Vagina (tissue), 2 donors: ENCODE measurements around the gene C15orf39. TPM values are rescaled to one million over a fixed set of nuclear protein-coding genes. Genes with fewer than 3 reads are reported as not detected.

Source experiments
- DNase-seq, 2 donors: peaks; one replicate each; pipeline ENCODE4 v3.0.0-alpha.2; 2017; ENCODE audit errors: extremely low spot score in 2 of 2
- H3K27ac ChIP-seq: fragments of 200-600 bp; sonication (generic); one replicate; pipeline ENCODE4 v1.5.1; 2019
- H3K27me3 ChIP-seq: fragments of 200-600 bp; sonication (generic); one replicate; pipeline ENCODE4 v1.5.1; 2019
- H3K36me3 ChIP-seq, 2 donors: fragments of 200-600 bp; sonication (generic); one replicate each; pipeline ENCODE4 v1.5.1; 2017 to 2019
- H3K4me1 ChIP-seq: fragments of 200-600 bp; sonication (generic); one replicate; pipeline ENCODE4 v1.5.1; 2019
- H3K4me3 ChIP-seq, 2 donors: fragments of 200-600 bp; sonication (generic); 1 replicate in 1 of 2; 2 replicates in 1 of 2; pipeline ENCODE4 v1.5.1; 2016 to 2019
- H3K9me3 ChIP-seq: fragments of 200-600 bp; sonication (generic); one replicate; pipeline ENCODE4 v1.5.1; 2019
- CTCF ChIP-seq, 3 experiments: fragments of 450-650 bp in 2 of 3; fragments of 200-600 bp in 1 of 3; sonication (generic) in 1 of 3; IDR thresholded peaks; one replicate each; pipeline ENCODE4 v1.5.1; 2017 to 2019; ENCODE audit warnings: antibody characterized with exemption in 3 of 3, mild to moderate bottlenecking in 2 of 3, moderate library complexity in 2 of 3
- POLR2A ChIP-seq, 2 donors: fragments of 450-650 bp; IDR thresholded peaks; one replicate each; pipeline ENCODE4 v1.6.1; 2017; ENCODE audit warnings: antibody characterized with exemption in 2 of 2, mild to moderate bottlenecking in 2 of 2, moderate library complexity in 2 of 2
- POLR2AphosphoS5 ChIP-seq, 2 donors: sonication (generic); formaldehyde crosslinking; IDR thresholded peaks; one replicate each; pipeline ENCODE4 v1.9.0; 2017; ENCODE audit warnings: antibody characterized with exemption in 2 of 2, mild to moderate bottlenecking in 2 of 2, low read depth in 1 of 2; ENCODE audit not compliant: insufficient read depth in 1 of 2
- intact Hi-C: fragments of 100-400 bp; cut with DNase I; formaldehyde crosslinking; loops from one replicate; pipeline ENCODE4 v1.15.1; 2023
- total RNA-seq: library from RNA; depleted of rRNA; stranded (reverse); fragments of >200 nt; gene quantifications from one replicate; pipeline ENCODE4 v1.2.3, GENCODE V29; 2016

The C15orf39 gene
- total RNA-seq, 1 donor from 2014 or later = 20.9 TPM

DNA sequence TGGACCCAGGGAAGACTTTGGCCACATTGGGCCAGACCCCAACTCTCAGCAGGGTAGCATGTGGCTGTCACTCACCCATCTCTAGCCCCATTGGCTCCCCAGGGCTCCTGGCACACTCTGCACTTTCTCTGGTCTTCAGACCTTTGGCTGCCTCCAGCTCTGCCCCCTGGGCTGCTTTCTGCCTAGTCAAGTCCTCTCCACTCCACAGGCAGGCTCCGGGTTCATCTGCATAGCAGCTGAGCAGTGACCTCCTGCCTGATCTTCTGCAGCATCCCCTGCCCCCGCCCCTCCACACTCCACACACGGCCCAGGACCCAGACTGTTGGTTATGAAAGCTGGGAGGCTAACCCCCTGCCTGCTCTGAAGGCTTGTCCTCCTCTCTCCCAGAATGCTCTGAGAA lies 8.4 kb upstream of the C15orf39 start:
- H3K9me3 ChIP-seq = no peaks in the 10 kb centered on the region
- intact Hi-C loops = no loop called here
- no peak for DNase-seq
- peaks cover 10% of the 10 kb centered on the region for H3K4me1 ChIP-seq
- no peaks in the 10 kb centered on the region for H3K36me3 ChIP-seq
- no peak overlapping the region for H3K27ac ChIP-seq
- TF ChIP-seq POLR2AphosphoS5 (IDR thresholded peaks at IDR 0.05; ENCODE audit: insufficient read depth in 1 of 2, low read depth in 1 of 2) (no peak), POLR2A (IDR thresholded peaks at IDR 0.05) (no peak), CTCF (IDR thresholded peaks at IDR 0.05) (no peak)
- H3K4me3 ChIP-seq = no peak overlapping the region
- H3K27me3 ChIP-seq = no peaks in the 10 kb centered on the region

DNA sequence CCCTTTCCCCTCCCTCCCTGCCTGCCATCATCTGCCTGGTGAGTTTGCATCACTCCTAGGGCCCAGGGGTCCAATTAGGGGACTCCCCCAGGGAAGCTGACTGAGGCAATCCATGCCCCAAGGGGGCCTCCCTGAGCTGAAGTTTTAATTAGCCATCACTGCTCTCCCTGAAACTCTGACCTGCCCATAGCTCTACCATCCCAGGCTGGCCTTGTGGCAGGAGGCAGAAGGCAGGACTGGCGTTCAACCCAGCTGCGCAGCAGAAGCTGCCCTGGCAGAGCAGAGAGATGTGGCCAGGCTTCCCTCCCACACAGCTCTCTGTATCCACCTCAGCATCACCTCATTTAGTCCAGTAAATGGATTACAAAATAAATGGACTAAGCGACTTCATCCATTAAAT lies 7.7 kb upstream of the C15orf39 start:
- no peak for TF ChIP-seq POLR2A (IDR thresholded peaks at IDR 0.05)
- TF ChIP-seq POLR2AphosphoS5 (IDR thresholded peaks at IDR 0.05; ENCODE audit: insufficient read depth in 1 of 2, low read depth in 1 of 2) = no peak
- TF ChIP-seq CTCF (IDR thresholded peaks at IDR 0.05) = no peak
- peaks cover 10% of the 10 kb centered on the region for H3K4me1 ChIP-seq
- intact Hi-C loops = no loop called here

DNA sequence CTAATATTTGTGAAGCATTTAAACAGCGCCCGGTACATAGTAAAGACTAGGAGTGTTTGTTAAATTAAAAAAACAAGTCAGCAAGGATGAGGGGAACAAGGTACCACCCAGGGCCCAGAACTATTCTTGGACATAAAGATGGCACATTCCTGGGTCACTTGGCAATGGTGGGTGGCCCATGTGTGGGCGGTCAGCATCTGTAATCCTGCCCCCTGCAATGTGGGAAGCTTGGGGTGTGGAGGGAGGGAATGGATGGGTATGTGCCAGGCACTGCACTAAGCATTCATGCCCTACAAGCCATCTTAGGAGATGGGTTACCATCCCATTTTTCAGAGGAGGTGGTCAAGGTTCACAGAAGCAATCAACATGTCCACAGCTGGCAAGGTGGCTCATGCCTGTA lies 7.3 kb upstream of the C15orf39 start:
- no peaks in the 10 kb centered on the region for H3K9me3 ChIP-seq
- peaks cover 11% of the 10 kb centered on the region for H3K4me1 ChIP-seq
- intact Hi-C loops = no loop called here
- no peak overlapping the region for H3K27ac ChIP-seq
- no peak overlapping the region for H3K4me3 ChIP-seq
- no peak for DNase-seq
- H3K36me3 ChIP-seq = no peaks in the 10 kb centered on the region
- no peaks in the 10 kb centered on the region for H3K27me3 ChIP-seq
- TF ChIP-seq POLR2A (IDR thresholded peaks at IDR 0.05) (no peak), CTCF (IDR thresholded peaks at IDR 0.05) (no peak), POLR2AphosphoS5 (IDR thresholded peaks at IDR 0.05; ENCODE audit: insufficient read depth in 1 of 2, low read depth in 1 of 2) (no peak)

More for the DNA sequence above, 7.7 kb upstream of the C15orf39 start:
- no peak for DNase-seq
- no peaks in the 10 kb centered on the region for H3K9me3 ChIP-seq
- no peaks in the 10 kb centered on the region for H3K36me3 ChIP-seq
- H3K4me3 ChIP-seq = no peak overlapping the region
- H3K27ac ChIP-seq = no peak overlapping the region
- no peaks in the 10 kb centered on the region for H3K27me3 ChIP-seq

- no peak for DNase-seq
- Histone ChIP-seq H3K36me3 (no peaks in the 10 kb centered on the region), H3K4me1 (peaks cover 20% of the 10 kb centered on the region), H3K27me3 (no peaks in the 10 kb centered on the region), H3K9me3 (no peaks in the 10 kb centered on the region), H3K4me3 (no peak overlapping the region), H3K27ac (no peak overlapping the region)
- TF ChIP-seq CTCF (IDR thresholded peaks at IDR 0.05) (no peak), POLR2AphosphoS5 (IDR thresholded peaks at IDR 0.05; ENCODE audit: insufficient read depth in 1 of 2, low read depth in 1 of 2) (no peak), POLR2A (IDR thresholded peaks at IDR 0.05) (no peak)
- intact Hi-C loops = no loop called here
These were observed 6.4 kb upstream of the C15orf39 start for GRCh38 chr15:75195122-75195765.

DNA sequence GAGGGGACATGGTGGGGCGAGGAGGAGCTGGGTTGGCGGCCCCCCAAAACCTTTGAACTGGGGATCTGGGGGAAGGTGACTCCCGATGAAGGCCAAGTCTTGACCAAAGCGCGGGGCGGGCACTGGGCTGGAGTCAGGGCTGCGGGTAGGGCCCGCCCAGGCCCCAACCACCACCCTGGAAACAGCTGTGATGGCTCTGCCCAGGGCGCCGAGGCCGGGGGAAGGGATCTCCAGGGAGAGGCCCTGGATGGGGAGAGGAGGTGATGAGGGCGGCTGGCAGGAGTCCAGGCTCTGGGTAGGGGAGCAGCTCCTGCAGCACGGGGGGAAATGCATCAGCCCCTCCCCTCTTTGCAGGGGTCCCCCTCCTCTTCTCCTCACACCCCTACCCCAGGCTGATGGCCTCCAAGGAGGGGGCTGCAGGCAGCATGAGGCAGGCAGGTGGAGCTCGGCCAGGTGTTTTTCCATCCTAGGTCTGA lies 5.9 kb upstream of the C15orf39 start:
- Histone ChIP-seq H3K27ac (no peak overlapping the region), H3K9me3 (no peaks in the 10 kb centered on the region), H3K4me1 (peaks cover 25% of the 10 kb centered on the region), H3K36me3 (no peaks in the 10 kb centered on the region), H3K4me3 (no peak overlapping the region), H3K27me3 (no peaks in the 10 kb centered on the region)
- intact Hi-C loops = no loop called here
- no peak for TF ChIP-seq CTCF (IDR thresholded peaks at IDR 0.05)
- no peak for DNase-seq
